A673 (cell line): ENCODE measurements around the gene SCTR.

Experiments
- CTCF ChIP-seq: fragments of 300-800, 200-600 bp; sonication (generic); conservative IDR thresholded peaks from 2 replicates; pipeline ENCODE4 v1.5.1; 2017; ENCODE audit warnings: low read depth, mild to moderate bottlenecking, antibody characterized with exemption, low read length, moderate library complexity, mixed read lengths
- EZH2 ChIP-seq: fragments of 200-600 bp; sonication (generic); IDR thresholded peaks from 2 replicates; pipeline ENCODE4 v1.6.1; 2017; ENCODE audit warnings: borderline replicate concordance, low read depth, mild to moderate bottlenecking, mixed read lengths, antibody characterized with exemption, low read length; ENCODE audit not compliant: poor library complexity, severe bottlenecking

GRCh38 chr2:119442850-119443249 is 81.4 kb downstream of the SCTR start:
- no peak for TF ChIP-seq CTCF
- TF ChIP-seq EZH2: no peak
